Measurements from ENCODE around the gene TIAM1. TPM values are rescaled to one million over a fixed set of nuclear protein-coding genes. Genes with fewer than 3 reads are reported as not detected.

The TIAM1 gene
- total and polyA plus RNA-seq, 2 of the 8 experiments (the other 6 are each of a cell fraction or from before 2014, with no cell fraction given) = 10.1 to 30.7 TPM

DNA sequence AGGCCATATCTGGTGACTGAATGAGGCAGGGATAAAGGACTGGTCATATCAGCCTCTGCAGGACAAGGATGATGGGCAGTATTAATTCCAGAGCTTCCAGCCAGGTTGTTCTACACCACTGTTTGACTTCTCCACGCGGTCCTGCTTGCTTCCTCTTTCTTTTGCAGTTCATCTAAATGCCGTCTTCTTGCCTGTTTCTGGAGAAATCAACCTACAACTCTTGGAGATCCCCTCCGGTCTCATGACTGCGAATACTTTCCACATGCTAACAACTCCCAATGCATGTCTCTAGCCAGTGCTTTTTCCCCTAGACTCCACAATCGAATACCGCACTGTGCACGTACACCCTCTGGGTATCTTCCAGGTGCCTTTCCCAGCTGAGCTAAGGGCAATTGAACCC is 14.1 kb upstream of the TIAM1 start (continued):
- TF ChIP-seq, protein P1, sequence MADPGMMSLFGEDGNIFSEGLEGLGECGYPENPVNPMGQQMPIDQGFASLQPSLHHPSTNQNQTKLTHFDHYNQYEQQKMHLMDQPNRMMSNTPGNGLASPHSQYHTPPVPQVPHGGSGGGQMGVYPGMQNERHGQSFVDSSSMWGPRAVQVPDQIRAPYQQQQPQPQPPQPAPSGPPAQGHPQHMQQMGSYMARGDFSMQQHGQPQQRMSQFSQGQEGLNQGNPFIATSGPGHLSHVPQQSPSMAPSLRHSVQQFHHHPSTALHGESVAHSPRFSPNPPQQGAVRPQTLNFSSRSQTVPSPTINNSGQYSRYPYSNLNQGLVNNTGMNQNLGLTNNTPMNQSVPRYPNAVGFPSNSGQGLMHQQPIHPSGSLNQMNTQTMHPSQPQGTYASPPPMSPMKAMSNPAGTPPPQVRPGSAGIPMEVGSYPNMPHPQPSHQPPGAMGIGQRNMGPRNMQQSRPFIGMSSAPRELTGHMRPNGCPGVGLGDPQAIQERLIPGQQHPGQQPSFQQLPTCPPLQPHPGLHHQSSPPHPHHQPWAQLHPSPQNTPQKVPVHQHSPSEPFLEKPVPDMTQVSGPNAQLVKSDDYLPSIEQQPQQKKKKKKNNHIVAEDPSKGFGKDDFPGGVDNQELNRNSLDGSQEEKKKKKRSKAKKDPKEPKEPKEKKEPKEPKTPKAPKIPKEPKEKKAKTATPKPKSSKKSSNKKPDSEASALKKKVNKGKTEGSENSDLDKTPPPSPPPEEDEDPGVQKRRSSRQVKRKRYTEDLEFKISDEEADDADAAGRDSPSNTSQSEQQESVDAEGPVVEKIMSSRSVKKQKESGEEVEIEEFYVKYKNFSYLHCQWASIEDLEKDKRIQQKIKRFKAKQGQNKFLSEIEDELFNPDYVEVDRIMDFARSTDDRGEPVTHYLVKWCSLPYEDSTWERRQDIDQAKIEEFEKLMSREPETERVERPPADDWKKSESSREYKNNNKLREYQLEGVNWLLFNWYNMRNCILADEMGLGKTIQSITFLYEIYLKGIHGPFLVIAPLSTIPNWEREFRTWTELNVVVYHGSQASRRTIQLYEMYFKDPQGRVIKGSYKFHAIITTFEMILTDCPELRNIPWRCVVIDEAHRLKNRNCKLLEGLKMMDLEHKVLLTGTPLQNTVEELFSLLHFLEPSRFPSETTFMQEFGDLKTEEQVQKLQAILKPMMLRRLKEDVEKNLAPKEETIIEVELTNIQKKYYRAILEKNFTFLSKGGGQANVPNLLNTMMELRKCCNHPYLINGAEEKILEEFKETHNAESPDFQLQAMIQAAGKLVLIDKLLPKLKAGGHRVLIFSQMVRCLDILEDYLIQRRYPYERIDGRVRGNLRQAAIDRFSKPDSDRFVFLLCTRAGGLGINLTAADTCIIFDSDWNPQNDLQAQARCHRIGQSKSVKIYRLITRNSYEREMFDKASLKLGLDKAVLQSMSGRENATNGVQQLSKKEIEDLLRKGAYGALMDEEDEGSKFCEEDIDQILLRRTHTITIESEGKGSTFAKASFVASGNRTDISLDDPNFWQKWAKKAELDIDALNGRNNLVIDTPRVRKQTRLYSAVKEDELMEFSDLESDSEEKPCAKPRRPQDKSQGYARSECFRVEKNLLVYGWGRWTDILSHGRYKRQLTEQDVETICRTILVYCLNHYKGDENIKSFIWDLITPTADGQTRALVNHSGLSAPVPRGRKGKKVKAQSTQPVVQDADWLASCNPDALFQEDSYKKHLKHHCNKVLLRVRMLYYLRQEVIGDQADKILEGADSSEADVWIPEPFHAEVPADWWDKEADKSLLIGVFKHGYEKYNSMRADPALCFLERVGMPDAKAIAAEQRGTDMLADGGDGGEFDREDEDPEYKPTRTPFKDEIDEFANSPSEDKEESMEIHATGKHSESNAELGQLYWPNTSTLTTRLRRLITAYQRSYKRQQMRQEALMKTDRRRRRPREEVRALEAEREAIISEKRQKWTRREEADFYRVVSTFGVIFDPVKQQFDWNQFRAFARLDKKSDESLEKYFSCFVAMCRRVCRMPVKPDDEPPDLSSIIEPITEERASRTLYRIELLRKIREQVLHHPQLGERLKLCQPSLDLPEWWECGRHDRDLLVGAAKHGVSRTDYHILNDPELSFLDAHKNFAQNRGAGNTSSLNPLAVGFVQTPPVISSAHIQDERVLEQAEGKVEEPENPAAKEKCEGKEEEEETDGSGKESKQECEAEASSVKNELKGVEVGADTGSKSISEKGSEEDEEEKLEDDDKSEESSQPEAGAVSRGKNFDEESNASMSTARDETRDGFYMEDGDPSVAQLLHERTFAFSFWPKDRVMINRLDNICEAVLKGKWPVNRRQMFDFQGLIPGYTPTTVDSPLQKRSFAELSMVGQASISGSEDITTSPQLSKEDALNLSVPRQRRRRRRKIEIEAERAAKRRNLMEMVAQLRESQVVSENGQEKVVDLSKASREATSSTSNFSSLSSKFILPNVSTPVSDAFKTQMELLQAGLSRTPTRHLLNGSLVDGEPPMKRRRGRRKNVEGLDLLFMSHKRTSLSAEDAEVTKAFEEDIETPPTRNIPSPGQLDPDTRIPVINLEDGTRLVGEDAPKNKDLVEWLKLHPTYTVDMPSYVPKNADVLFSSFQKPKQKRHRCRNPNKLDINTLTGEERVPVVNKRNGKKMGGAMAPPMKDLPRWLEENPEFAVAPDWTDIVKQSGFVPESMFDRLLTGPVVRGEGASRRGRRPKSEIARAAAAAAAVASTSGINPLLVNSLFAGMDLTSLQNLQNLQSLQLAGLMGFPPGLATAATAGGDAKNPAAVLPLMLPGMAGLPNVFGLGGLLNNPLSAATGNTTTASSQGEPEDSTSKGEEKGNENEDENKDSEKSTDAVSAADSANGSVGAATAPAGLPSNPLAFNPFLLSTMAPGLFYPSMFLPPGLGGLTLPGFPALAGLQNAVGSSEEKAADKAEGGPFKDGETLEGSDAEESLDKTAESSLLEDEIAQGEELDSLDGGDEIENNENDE (IDR thresholded peaks at IDR 0.05; ENCODE audit: insufficient replicate concordance, low read length) = no peak
- no peak for TF ChIP-seq POLR2A (IDR thresholded peaks at IDR 0.05; ENCODE audit: control extremely low read depth in 1 of 2, low read depth in 2 of 2, low read length in 2 of 2)
- TF ChIP-seq MAFK (IDR thresholded peaks at IDR 0.05; ENCODE audit: low read depth, low read length) = no peak
- no peak for TF ChIP-seq SRF (IDR thresholded peaks at IDR 0.05; ENCODE audit: low read depth, low read length)
- TF ChIP-seq EP300 (IDR thresholded peaks at IDR 0.05; ENCODE audit: borderline replicate concordance in 1 of 2, low read depth in 2 of 2, low read length in 2 of 2) = no peak
